ENCODE results near the gene BCKDK. TPM values are rescaled to one million over a fixed set of nuclear protein-coding genes. Genes with fewer than 3 reads are reported as not detected.
A peak's percentile ranks its signal among the peaks of the same experiment; 100 is the strongest.
"Not testable (repeated sequence)": the region's sequence is repeated elsewhere in the genome, so short reads cannot be mapped to it uniquely, and the experiment has no call there.

Gene BCKDK
- polyA plus RNA-seq, 1 donor = 25.2 TPM

GRCh38 chr16:31141489-31142108 is 33.4 kb downstream of the BCKDK start:
- peak; percentile 46 for DNase-seq (ENCODE audit: low read depth)

- peak; percentile 78 for DNase-seq (ENCODE audit: low read depth)
Measured at GRCh38 chr16:31142109-31143010, 34.2 kb downstream of the BCKDK start.

- DNase-seq (ENCODE audit: low read depth) = no peak
Measured at GRCh38 chr16:31143011-31143693, 35.0 kb downstream of the BCKDK start.

- DNase-seq (ENCODE audit: low read depth) = no peak
Measured at GRCh38 chr16:31143694-31144148, 35.5 kb downstream of the BCKDK start.

GRCh38 chr16:31144418-31144817 is 36.2 kb downstream of the BCKDK start:
- not testable (repeated sequence) for DNase-seq (ENCODE audit: low read depth)

- DNase-seq (ENCODE audit: low read depth) = no peak
Measured at GRCh38 chr16:31145398-31145990, 37.3 kb downstream of the BCKDK start.

GRCh38 chr16:31147574-31147973 is 39.4 kb downstream of the BCKDK start:
- DNase-seq (ENCODE audit: low read depth) = no peak

GRCh38 chr16:31148281-31148728 is 40.1 kb downstream of the BCKDK start:
- no peak for DNase-seq (ENCODE audit: low read depth)

GRCh38 chr16:31148896-31149295 is 40.7 kb downstream of the BCKDK start:
- DNase-seq (ENCODE audit: low read depth) = no peak

GRCh38 chr16:31149332-31149731 is 41.1 kb downstream of the BCKDK start:
- DNase-seq (ENCODE audit: low read depth) = no peak

GRCh38 chr16:31149894-31150890 is 42.0 kb downstream of the BCKDK start, which contains the start of gene PRSS36:
PRSS36 (minus strand) TSS chr16:31150066; CDS start chr16:31150035, 31 bp downstream.
- no peak for DNase-seq (ENCODE audit: low read depth)

- not testable (repeated sequence) for DNase-seq (ENCODE audit: low read depth)
Measured at GRCh38 chr16:31150976-31151375, 42.8 kb downstream of the BCKDK start.

GRCh38 chr16:31157136-31157535 is 49.0 kb downstream of the BCKDK start:
- no peak for DNase-seq (ENCODE audit: low read depth)

Other genes starting within 250 kb of the BCKDK start
- 29.0 TPM for gene BCL7C, start 214.3 kb upstream of the BCKDK start, polyA plus RNA-seq (ENCODE audit: insufficient read length)
- 12.8 TPM for gene CTF1, start 211.8 kb upstream of the BCKDK start, polyA plus RNA-seq (ENCODE audit: insufficient read length)
- 10.9 TPM for gene FBXL19, start 184.8 kb upstream of the BCKDK start, polyA plus RNA-seq (ENCODE audit: insufficient read length)
- gene ORAI3, start 159.3 kb upstream of the BCKDK start, polyA plus RNA-seq (ENCODE audit: insufficient read length) = 9.9 TPM
- gene SETD1A, start 150.6 kb upstream of the BCKDK start, polyA plus RNA-seq (ENCODE audit: insufficient read length) = 11.9 TPM
- 8.9 TPM for gene HSD3B7, start 123.2 kb upstream of the BCKDK start, polyA plus RNA-seq (ENCODE audit: insufficient read length)
- 1.9 TPM for gene STX1B, start 97.7 kb upstream of the BCKDK start, polyA plus RNA-seq (ENCODE audit: insufficient read length)
- gene STX4, start 74.8 kb upstream of the BCKDK start, polyA plus RNA-seq (ENCODE audit: insufficient read length) = 43.0 TPM
- gene ZNF668, start 34.1 kb upstream of the BCKDK start, polyA plus RNA-seq (ENCODE audit: insufficient read length) = 8.7 TPM
- 10.0 TPM for gene ZNF646, start 34.0 kb upstream of the BCKDK start, polyA plus RNA-seq (ENCODE audit: insufficient read length)
- 4.9 TPM for gene PRSS53, start 19.4 kb upstream of the BCKDK start, polyA plus RNA-seq (ENCODE audit: insufficient read length)
- gene VKORC1, start 13.6 kb upstream of the BCKDK start, polyA plus RNA-seq (ENCODE audit: insufficient read length) = 61.3 TPM
- gene KAT8, start 9.3 kb downstream of the BCKDK start, polyA plus RNA-seq (ENCODE audit: insufficient read length) = 54.9 TPM
- gene PRSS8, start 27.3 kb downstream of the BCKDK start, polyA plus RNA-seq (ENCODE audit: insufficient read length) = 0.09 TPM
- 1.0 TPM for gene PRSS36, start 41.7 kb downstream of the BCKDK start, polyA plus RNA-seq (ENCODE audit: insufficient read length)
- 351 TPM for gene FUS, start 71.8 kb downstream of the BCKDK start, polyA plus RNA-seq (ENCODE audit: insufficient read length)
- 4.8 TPM for gene PYCARD, start 94.4 kb downstream of the BCKDK start, polyA plus RNA-seq (ENCODE audit: insufficient read length)
- 82.7 TPM for gene TRIM72, start 105.7 kb downstream of the BCKDK start, polyA plus RNA-seq (ENCODE audit: insufficient read length)
- gene PYDC1, start 108.7 kb downstream of the BCKDK start, polyA plus RNA-seq (ENCODE audit: insufficient read length) = 2.1 TPM
- gene ITGAM, start 151.6 kb downstream of the BCKDK start, polyA plus RNA-seq (ENCODE audit: insufficient read length) = 3.2 TPM
- 0.81 TPM for gene ITGAX, start 246.8 kb downstream of the BCKDK start, polyA plus RNA-seq (ENCODE audit: insufficient read length)

Data from forelimb muscle (tissue), 1 donor.